GM12801 (cell line): ENCODE measurements around the gene TPPP2.

ENCODE experiments used
- CTCF ChIP-seq: IDR thresholded peaks from one replicate; pipeline ENCODE4 v1.5.1; 2011; ENCODE audit warnings: control low read depth; ENCODE audit not compliant: insufficient read length; ENCODE audit errors: extremely low read depth

Gene TPPP2

GRCh38 chr14:21069388-21070082, 39.5 kb downstream of the TPPP2 start:
- no peak for TF ChIP-seq CTCF

- no peak for TF ChIP-seq CTCF
Observed at GRCh38 chr14:21070083-21070609, 40.1 kb downstream of the TPPP2 start, which contains the start of gene ARHGEF40. Gene ARHGEF40 (plus strand): TSS chr14:21070304. CDS start chr14:21070397, 93 bp downstream.

- no peak for TF ChIP-seq CTCF
Observed at GRCh38 chr14:21070610-21071224, 40.7 kb downstream of the TPPP2 start.

- TF ChIP-seq CTCF = no peak
Observed at GRCh38 chr14:21071225-21072030, 41.4 kb downstream of the TPPP2 start.

- TF ChIP-seq CTCF = no peak
Observed at GRCh38 chr14:21072031-21072473, 42.0 kb downstream of the TPPP2 start.

GRCh38 chr14:21072781-21073339, 42.8 kb downstream of the TPPP2 start:
- no peak for TF ChIP-seq CTCF

GRCh38 chr14:21073921-21074320, 43.9 kb downstream of the TPPP2 start:
- TF ChIP-seq CTCF = no peak
